Measurements from ENCODE around the gene SMKR1. TPM values are rescaled to one million over a fixed set of nuclear protein-coding genes. Genes with fewer than 3 reads are reported as not detected.

SMKR1 gene
- total RNA-seq, 4 donors from 2014 or later: 0.32 to 0.42 TPM; not detected in 2

GRCh38 chr7:129515381-129515780 lies 13.1 kb downstream of the SMKR1 start:
- no peak overlapping the region for H3K4me3 ChIP-seq (ENCODE audit: low read depth, poor library complexity, severe bottlenecking)
- TF ChIP-seq POLR2A (IDR thresholded peaks at IDR 0.05): no peak
- TF ChIP-seq, protein P1, sequence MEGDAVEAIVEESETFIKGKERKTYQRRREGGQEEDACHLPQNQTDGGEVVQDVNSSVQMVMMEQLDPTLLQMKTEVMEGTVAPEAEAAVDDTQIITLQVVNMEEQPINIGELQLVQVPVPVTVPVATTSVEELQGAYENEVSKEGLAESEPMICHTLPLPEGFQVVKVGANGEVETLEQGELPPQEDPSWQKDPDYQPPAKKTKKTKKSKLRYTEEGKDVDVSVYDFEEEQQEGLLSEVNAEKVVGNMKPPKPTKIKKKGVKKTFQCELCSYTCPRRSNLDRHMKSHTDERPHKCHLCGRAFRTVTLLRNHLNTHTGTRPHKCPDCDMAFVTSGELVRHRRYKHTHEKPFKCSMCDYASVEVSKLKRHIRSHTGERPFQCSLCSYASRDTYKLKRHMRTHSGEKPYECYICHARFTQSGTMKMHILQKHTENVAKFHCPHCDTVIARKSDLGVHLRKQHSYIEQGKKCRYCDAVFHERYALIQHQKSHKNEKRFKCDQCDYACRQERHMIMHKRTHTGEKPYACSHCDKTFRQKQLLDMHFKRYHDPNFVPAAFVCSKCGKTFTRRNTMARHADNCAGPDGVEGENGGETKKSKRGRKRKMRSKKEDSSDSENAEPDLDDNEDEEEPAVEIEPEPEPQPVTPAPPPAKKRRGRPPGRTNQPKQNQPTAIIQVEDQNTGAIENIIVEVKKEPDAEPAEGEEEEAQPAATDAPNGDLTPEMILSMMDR (IDR thresholded peaks at IDR 0.05): no peak
- WGBS, 2 donors: 82 to 87% methylated on average over 4 of the region's 4 CpGs
- intact Hi-C loops (cut with DNase I; ENCODE audit: low total_unique reads): no loop called here
- DNase-seq (ENCODE audit: low spot score in 2 of 2): no peak

- WGBS, 2 donors: 75 to 78% methylated on average over 6 of the region's 6 CpGs
- no peak for TF ChIP-seq POLR2A (IDR thresholded peaks at IDR 0.05)
- TF ChIP-seq, protein P1 (IDR thresholded peaks at IDR 0.05): no peak
- intact Hi-C loops (cut with DNase I; ENCODE audit: low total_unique reads): no loop called here
- no peak for DNase-seq (ENCODE audit: low spot score in 2 of 2)
- no peak overlapping the region for H3K4me3 ChIP-seq (ENCODE audit: low read depth, poor library complexity, severe bottlenecking)
These were observed 15.6 kb downstream of the SMKR1 start for GRCh38 chr7:129517931-129518330.

DNA sequence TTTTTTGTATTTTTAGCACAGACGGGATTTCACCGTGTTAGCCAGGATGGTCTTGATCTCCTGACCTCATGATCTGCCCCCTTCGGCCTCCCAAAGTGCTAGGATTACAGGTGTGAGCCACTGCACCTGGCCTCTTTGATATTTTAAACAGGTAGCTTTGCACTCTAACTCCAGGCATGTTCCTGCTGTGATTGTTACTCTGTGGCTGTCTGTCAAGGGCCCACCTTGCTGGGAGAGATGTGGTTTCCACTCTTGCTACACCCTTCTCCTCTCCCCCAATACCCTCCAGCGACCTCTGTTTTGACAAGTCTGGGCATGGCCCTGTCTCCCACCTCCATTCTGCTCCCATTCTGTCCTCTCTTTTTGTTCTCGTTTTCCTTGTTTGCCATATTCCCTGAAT lies 17.1 kb downstream of the SMKR1 start:
- intact Hi-C loops (cut with DNase I; ENCODE audit: low total_unique reads): no loop called here
- TF ChIP-seq, protein P1 (IDR thresholded peaks at IDR 0.05): no peak
- TF ChIP-seq POLR2A (IDR thresholded peaks at IDR 0.05): no peak

GRCh38 chr7:129522088-129522970 lies 20.0 kb downstream of the SMKR1 start:
- DNase-seq (ENCODE audit: low spot score in 2 of 2): no peak
- WGBS, 2 donors: 48 to 53% methylated on average over 30 of the region's 30 CpGs
- no peak overlapping the region for H3K4me3 ChIP-seq (ENCODE audit: low read depth, poor library complexity, severe bottlenecking)
- intact Hi-C loops (cut with DNase I; ENCODE audit: low total_unique reads): no loop called here
- TF ChIP-seq, protein P1 (IDR thresholded peaks at IDR 0.05): no peak
- no peak for TF ChIP-seq POLR2A (IDR thresholded peaks at IDR 0.05)

More for the DNA sequence above, 17.1 kb downstream of the SMKR1 start:
- H3K4me3 ChIP-seq (ENCODE audit: low read depth, poor library complexity, severe bottlenecking): no peak overlapping the region
- DNase-seq (ENCODE audit: low spot score in 2 of 2): no peak
- WGBS, 2 donors: 35% methylated on average over 5 of the region's 5 CpGs

DNA sequence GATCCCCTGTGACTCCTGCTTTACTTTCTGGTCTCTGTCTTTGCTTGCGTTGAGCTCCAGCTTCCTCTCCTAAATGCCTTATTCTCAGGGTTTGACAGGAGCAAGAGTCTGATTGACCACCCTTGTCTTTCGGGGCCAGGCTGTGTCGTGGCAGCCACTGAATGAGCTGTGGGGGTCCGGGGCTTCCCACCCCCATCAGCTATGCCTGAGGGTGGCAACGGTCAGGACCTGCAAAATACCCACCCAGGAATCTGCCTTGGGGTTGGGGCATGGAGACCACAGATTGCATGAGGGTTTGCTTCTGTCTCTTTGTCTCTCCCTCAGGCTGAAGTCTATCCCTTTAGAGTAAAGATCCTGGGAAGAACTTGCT lies 20.6 kb downstream of the SMKR1 start:
- DNase-seq (ENCODE audit: low spot score in 2 of 2): no peak
- no peak overlapping the region for H3K4me3 ChIP-seq (ENCODE audit: low read depth, poor library complexity, severe bottlenecking)
- TF ChIP-seq POLR2A (IDR thresholded peaks at IDR 0.05): no peak
- TF ChIP-seq, protein P1 (IDR thresholded peaks at IDR 0.05): no peak
- intact Hi-C loops (cut with DNase I; ENCODE audit: low total_unique reads): no loop called here
- 49 to 52% methylated on average over 5 of the region's 5 CpGs for WGBS, 2 donors

Data from lower leg skin (tissue), 4 donors.